Retinal pigment epithelial cell (primary cell): Measurements from ENCODE around the gene SORCS2.

ENCODE experiments used
- DNase-seq: peaks from one replicate; pipeline ENCODE4 v3.0.0-alpha.2; 2010; ENCODE audit warnings: low read depth
- H3K4me3 ChIP-seq: 2 replicates; pipeline ENCODE4 v1.5.1; 2011; ENCODE audit warnings: mild to moderate bottlenecking, low read length, control low read depth, moderate library complexity
- TF ChIP-seq, protein P1 (sequence below): conservative IDR thresholded peaks from 2 replicates; pipeline ENCODE4 v1.5.1; 2011; ENCODE audit warnings: low read depth, low read length, control low read depth, inconsistent platforms

The SORCS2 gene

GRCh38 chr4:7473081-7473480 lies 280.7 kb downstream of the SORCS2 start:
- DNase-seq = no peak
- no peak overlapping the region for H3K4me3 ChIP-seq
- TF ChIP-seq, protein P1, sequence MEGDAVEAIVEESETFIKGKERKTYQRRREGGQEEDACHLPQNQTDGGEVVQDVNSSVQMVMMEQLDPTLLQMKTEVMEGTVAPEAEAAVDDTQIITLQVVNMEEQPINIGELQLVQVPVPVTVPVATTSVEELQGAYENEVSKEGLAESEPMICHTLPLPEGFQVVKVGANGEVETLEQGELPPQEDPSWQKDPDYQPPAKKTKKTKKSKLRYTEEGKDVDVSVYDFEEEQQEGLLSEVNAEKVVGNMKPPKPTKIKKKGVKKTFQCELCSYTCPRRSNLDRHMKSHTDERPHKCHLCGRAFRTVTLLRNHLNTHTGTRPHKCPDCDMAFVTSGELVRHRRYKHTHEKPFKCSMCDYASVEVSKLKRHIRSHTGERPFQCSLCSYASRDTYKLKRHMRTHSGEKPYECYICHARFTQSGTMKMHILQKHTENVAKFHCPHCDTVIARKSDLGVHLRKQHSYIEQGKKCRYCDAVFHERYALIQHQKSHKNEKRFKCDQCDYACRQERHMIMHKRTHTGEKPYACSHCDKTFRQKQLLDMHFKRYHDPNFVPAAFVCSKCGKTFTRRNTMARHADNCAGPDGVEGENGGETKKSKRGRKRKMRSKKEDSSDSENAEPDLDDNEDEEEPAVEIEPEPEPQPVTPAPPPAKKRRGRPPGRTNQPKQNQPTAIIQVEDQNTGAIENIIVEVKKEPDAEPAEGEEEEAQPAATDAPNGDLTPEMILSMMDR = no peak

DNA sequence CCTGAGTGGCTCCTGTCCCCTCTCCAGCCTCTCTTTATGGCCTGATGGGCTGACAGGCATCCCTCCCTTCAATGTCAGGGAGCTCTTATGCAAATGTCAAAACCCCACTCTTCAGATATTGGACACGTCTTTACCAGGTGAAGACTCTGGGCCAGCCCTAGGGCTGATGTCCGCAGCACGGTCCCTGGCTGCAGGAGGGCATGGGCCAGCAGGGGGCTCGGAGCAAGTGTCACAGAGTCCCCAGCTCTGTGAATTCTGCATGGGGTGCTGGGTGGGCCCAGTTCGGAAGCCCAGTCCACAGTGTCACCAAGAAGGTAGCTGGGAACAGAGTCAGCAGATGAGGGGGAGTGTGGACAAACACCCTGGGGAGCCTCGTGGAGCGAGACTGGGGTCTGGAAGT lies 282.0 kb downstream of the SORCS2 start:
- no peak for DNase-seq
- no peak overlapping the region for H3K4me3 ChIP-seq
- TF ChIP-seq, protein P1 = no peak

- no peak overlapping the region for H3K4me3 ChIP-seq
- DNase-seq = no peak
- TF ChIP-seq, protein P1 = no peak
Observed at GRCh38 chr4:7475207-7475606, 282.9 kb downstream of the SORCS2 start.

GRCh38 chr4:7476820-7477219 lies 284.5 kb downstream of the SORCS2 start:
- no peak overlapping the region for H3K4me3 ChIP-seq
- DNase-seq = no peak
- TF ChIP-seq, protein P1 = no peak

- TF ChIP-seq, protein P1 = no peak
- no peak for DNase-seq
- no peak overlapping the region for H3K4me3 ChIP-seq
Observed at GRCh38 chr4:7477695-7478094, 285.4 kb downstream of the SORCS2 start.

GRCh38 chr4:7478665-7479064 lies 286.3 kb downstream of the SORCS2 start:
- no peak overlapping the region for H3K4me3 ChIP-seq
- DNase-seq = no peak
- TF ChIP-seq, protein P1 = no peak

DNA sequence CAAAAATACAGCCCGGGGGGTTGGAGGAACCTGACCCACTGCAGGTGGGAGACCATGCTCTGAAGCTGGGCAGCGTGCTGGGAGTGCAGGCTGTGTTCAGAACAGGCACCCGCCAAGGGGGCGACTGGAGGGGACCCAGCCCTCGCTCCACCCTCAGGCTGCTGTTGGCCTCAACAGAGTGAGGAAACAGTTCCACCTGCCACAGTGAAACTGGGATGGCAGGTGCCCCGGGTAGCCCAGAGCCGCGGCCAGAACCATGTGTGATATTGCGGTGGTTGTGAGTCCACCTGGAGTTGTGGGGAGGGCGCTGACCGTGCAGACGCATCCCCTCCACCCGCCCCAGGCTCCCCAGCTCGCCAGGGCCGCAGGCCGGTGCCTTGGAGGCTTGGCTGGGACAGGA lies 288.1 kb downstream of the SORCS2 start:
- H3K4me3 ChIP-seq = no peak overlapping the region
- TF ChIP-seq, protein P1 = no peak
- DNase-seq = no peak
